SK-N-SH (cell line): ENCODE data around the gene FYB1. TPM values are rescaled to one million over a fixed set of nuclear protein-coding genes. Genes with fewer than 3 reads are reported as not detected.

Experiments
- CTCF ChIA-PET: fragments of 300-600, 350-600 bp; formaldehyde crosslinking; extraction: SDS; loops from one replicate; lab custom pipeline; 2021; lab: Yijun Ruan, JAX
- POLR2A ChIA-PET: fragments of 350-600 bp; sonication (Branson Sonifier 250); formaldehyde crosslinking; extraction: SDS; loops from one replicate; lab custom pipeline; 2020; ENCODE audit warnings: antibody characterized with exemption, inconsistent platforms; lab: Yijun Ruan, JAX
- DNase-seq: peaks from one replicate; pipeline ENCODE4 v3.0.0; 2012
- H2AFZ ChIP-seq: fragments of 200-600 bp; sonication (generic); 2 replicates; pipeline ENCODE4 v1.8.1; 2016; ENCODE audit warnings: antibody characterized with exemption, mild to moderate bottlenecking, low read depth
- H3F3A ChIP-seq: fragments of 200-600 bp; sonication (generic); replicated peaks from 2 replicates; pipeline ENCODE3; 2016; ENCODE audit warnings: antibody characterized with exemption, mild to moderate bottlenecking; ENCODE audit not compliant: insufficient read depth
- H3K27ac ChIP-seq, 2 experiments: fragments of 200-500 bp in 1 of 2; fragments of 200-600 bp in 1 of 2; sonication (Bioruptor generic) in 1 of 2; sonication (generic), shearing (Covaris generic) in 1 of 2; 2 replicates each; pipeline versions ENCODE4 v1.5.1 to v1.6.1; 2014 to 2016; ENCODE audit warnings: low read depth in 2 of 2, inconsistent platforms in 1 of 2, low read length in 1 of 2, mild to moderate bottlenecking in 1 of 2, mixed read lengths in 1 of 2
- H3K27me3 ChIP-seq: fragments of 200-600 bp; sonication (generic), shearing (Covaris generic); 2 replicates; pipeline ENCODE4 v1.6.1; 2016; ENCODE audit warnings: mixed run types; ENCODE audit not compliant: insufficient read depth
- H3K36me3 ChIP-seq, 2 experiments: fragments of 200-500 bp in 1 of 2; fragments of 200-600 bp in 1 of 2; sonication (Bioruptor generic) in 1 of 2; sonication (generic) in 1 of 2; replicated peaks in 1 of 2; 2 replicates each; pipeline versions ENCODE3 to v1.5.1; 2014 to 2016; ENCODE audit warnings: low read length in 1 of 2, mild to moderate bottlenecking in 1 of 2; ENCODE audit not compliant: insufficient read depth in 2 of 2, control insufficient read depth in 1 of 2
- H3K4me1 ChIP-seq, 2 experiments: fragments of 200-500 bp in 1 of 2; fragments of 200-600 bp in 1 of 2; sonication (Bioruptor generic) in 1 of 2; sonication (generic), shearing (Covaris generic) in 1 of 2; 2 replicates each; pipeline versions ENCODE4 v1.5.1 to v1.6.1; 2014 to 2016; ENCODE audit warnings: low read depth in 1 of 2, low read length in 1 of 2, mixed run types in 1 of 2; ENCODE audit not compliant: insufficient read depth in 2 of 2, control insufficient read depth in 1 of 2
- H3K4me2 ChIP-seq: fragments of 200-600 bp; sonication (generic), shearing (Covaris generic); 2 replicates; pipeline ENCODE4 v1.6.1; 2017; ENCODE audit warnings: mixed run types
- H3K4me3 ChIP-seq, 2 experiments: fragments of 200-500 bp in 1 of 2; fragments of 200-600 bp in 1 of 2; sonication (Bioruptor generic) in 1 of 2; sonication (generic), shearing (Covaris generic) in 1 of 2; 2 replicates each; pipeline versions ENCODE4 v1.5.1 to v1.8.1; 2014 to 2016; ENCODE audit warnings: low read depth in 2 of 2, inconsistent platforms in 1 of 2, low read length in 1 of 2, mild to moderate bottlenecking in 1 of 2, mixed read lengths in 1 of 2, moderate library complexity in 1 of 2
- H3K79me2 ChIP-seq: fragments of 200-600 bp; sonication (generic); 2 replicates; pipeline ENCODE4 v1.8.1; 2017; ENCODE audit warnings: mild to moderate bottlenecking; ENCODE audit not compliant: insufficient read depth
- H3K9ac ChIP-seq: fragments of 200-600 bp; sonication (generic); 2 replicates; pipeline ENCODE4 v1.6.1; 2017; ENCODE audit warnings: mixed run types
- H3K9me2 ChIP-seq: fragments of 200-600 bp; sonication (generic); 2 replicates; pipeline ENCODE4 v1.6.1; 2017; ENCODE audit warnings: mixed run types
- H3K9me3 ChIP-seq: fragments of 200-600 bp; sonication (generic); 2 replicates; pipeline ENCODE4 v1.6.1; 2017; ENCODE audit warnings: mixed run types, mild to moderate bottlenecking, moderate library complexity
- H4K20me1 ChIP-seq: fragments of 200-600 bp; sonication (generic); 2 replicates; pipeline ENCODE4 v1.6.1; 2017; ENCODE audit warnings: mild to moderate bottlenecking, mixed run types; ENCODE audit not compliant: insufficient read depth
- EP300 ChIP-seq, 2 experiments: IDR thresholded peaks; 2 replicates each; pipeline versions ENCODE4 v1.4.0 to v1.6.1; 2012; ENCODE audit warnings: borderline replicate concordance in 1 of 2, low read depth in 1 of 2, low read length in 1 of 2
- EZH2phosphoT487 ChIP-seq: fragments of 200-600 bp; sonication (generic); IDR thresholded peaks from 2 replicates; pipeline ENCODE4 v1.6.1; 2017; ENCODE audit warnings: low read depth, mixed run types, mild to moderate bottlenecking, antibody characterized with exemption, moderate library complexity, borderline replicate concordance
- GABPA ChIP-seq: IDR thresholded peaks from 2 replicates; pipeline ENCODE4 v1.4.0; 2012; ENCODE audit warnings: low read depth, mild to moderate bottlenecking
- GATA2 ChIP-seq: sonication (generic); formaldehyde crosslinking; IDR thresholded peaks from 2 replicates; pipeline ENCODE4 v1.5.0; 2020; ENCODE audit warnings: mild to moderate bottlenecking, missing genetic modification reagents
- IRF3 ChIP-seq: fragments of 150-350 bp; IDR thresholded peaks from 2 replicates; pipeline ENCODE4 v1.6.1; 2016; ENCODE audit warnings: mild to moderate bottlenecking, low read depth, low read length
- JUND ChIP-seq: IDR thresholded peaks from 2 replicates; pipeline ENCODE4 v1.4.0; 2012
- MAX ChIP-seq: IDR thresholded peaks from 2 replicates; pipeline ENCODE4 v1.4.0; 2012; ENCODE audit warnings: low read depth
- MXI1 ChIP-seq: IDR thresholded peaks from 2 replicates; pipeline ENCODE4 v1.6.1; 2012; ENCODE audit warnings: mild to moderate bottlenecking, low read depth, low read length, improper control_type of control experiment
- POLR2AphosphoS5 ChIP-seq: IDR thresholded peaks from 2 replicates; pipeline ENCODE4 v1.6.1; 2012; ENCODE audit warnings: low read depth, low read length
- RAD21 ChIP-seq: IDR thresholded peaks from 2 replicates; pipeline ENCODE4 v1.6.1; 2012; ENCODE audit warnings: mild to moderate bottlenecking, low read length
- REST ChIP-seq: IDR thresholded peaks from 2 replicates; pipeline ENCODE4 v1.6.1; 2012; ENCODE audit warnings: mild to moderate bottlenecking, low read depth, low read length, moderate library complexity
- RFX5 ChIP-seq: IDR thresholded peaks from 2 replicates; pipeline ENCODE4 v1.6.1; 2012; ENCODE audit warnings: mild to moderate bottlenecking, improper control_type of control experiment, low read length
- TAF1 ChIP-seq: IDR thresholded peaks from 2 replicates; pipeline ENCODE4 v1.6.1; 2012; ENCODE audit warnings: low read depth, mild to moderate bottlenecking, low read length, moderate library complexity, borderline replicate concordance
- TEAD4 ChIP-seq: IDR thresholded peaks from 2 replicates; pipeline ENCODE4 v1.4.0; 2012; ENCODE audit warnings: mild to moderate bottlenecking, borderline replicate concordance; ENCODE audit not compliant: insufficient read depth
- USF1 ChIP-seq: IDR thresholded peaks from 2 replicates; pipeline ENCODE4 v1.4.0; 2012; ENCODE audit warnings: low read depth, borderline replicate concordance
- USF2 ChIP-seq: fragments of 150-350 bp; IDR thresholded peaks from 2 replicates; pipeline ENCODE4 v1.6.1; 2017; ENCODE audit warnings: antibody characterized with exemption, low read length, low read depth, borderline replicate concordance
- WGBS: methylation state at CpG from one replicate; pipeline ENCODE4 v1.1.6; 2017; ENCODE audit warnings: low lambda C conversion rate; 5-methylcytosine and 5-hydroxymethylcytosine counted together
- polyA plus RNA-seq, 3 experiments: library from polyadenylated mRNA; depleted of rRNA; stranded (reverse); fragments of >200 nt; gene quantifications; 2 replicates each; pipeline ENCODE4 v1.2.3, GENCODE V29; 2012

The FYB1 gene
- polyA plus RNA-seq, 1 of the 3 experiments (the other 2 are of a cell fraction), result not detected

- TF ChIP-seq USF2 (no peak), EP300 (IDR thresholded peaks at IDR 0.05; ENCODE audit: borderline replicate concordance in 1 of 2, low read depth in 1 of 2, low read length in 1 of 2) (no peak), GATA2 (CRISPR knock-in tag) (no peak), JUND (no peak), REST (no peak), RFX5 (no peak)
These were observed 31.3 kb downstream of the FYB1 start (continued) for GRCh38 chr5:39187831-39188731.

- TF ChIP-seq GATA2 (CRISPR knock-in tag) (no peak), MXI1 (no peak), TAF1 (no peak), RAD21 (no peak), IRF3 (no peak), JUND (no peak), EZH2phosphoT487 (no peak), USF1 (no peak), EP300 (IDR thresholded peaks at IDR 0.05; ENCODE audit: borderline replicate concordance in 1 of 2, low read depth in 1 of 2, low read length in 1 of 2) (no peak), TEAD4 (no peak), MAX (no peak), POLR2AphosphoS5 (no peak), GABPA (no peak)
- H3K27me3 ChIP-seq, result peaks cover 43% of the 10 kb centered on the region; the same call in 1 of the 2 replicates
- no peaks in the 10 kb centered on the region for H3K36me3 ChIP-seq
- no peaks in the 10 kb centered on the region for H3K4me1 ChIP-seq
- WGBS, result 21% methylated on average over 7 of the region's 7 CpGs
- no peaks in the 10 kb centered on the region for H3F3A ChIP-seq
- H3K4me3 ChIP-seq, result no peak overlapping the region
- DNase-seq, result no peak
- no peak overlapping the region for H2AFZ ChIP-seq
- ChIA-PET POLR2A (no interaction called here), CTCF (interaction anchor here (2.5 kb wide), 1 partner anchor 30 kb away, joined by 14 read pairs; no protein-coding TSS in a partner anchor)
- no peaks in the 10 kb centered on the region for H3K79me2 ChIP-seq
- H3K4me2 ChIP-seq, result no peak overlapping the region
- H4K20me1 ChIP-seq, result no peaks in the 10 kb centered on the region
- no peak overlapping the region for H3K27ac ChIP-seq
- 0 out of 2 replicates have a peak, but pooled peaks cover 3% of the 10 kb centered on the region for H3K9me2 ChIP-seq
- no peak overlapping the region for H3K9ac ChIP-seq
- no peaks in the 10 kb centered on the region for H3K9me3 ChIP-seq
These were observed 32.4 kb downstream of the FYB1 start for GRCh38 chr5:39186722-39187539.
